Mesenteric fat pad (tissue), 1 donor: Measurements from ENCODE around the gene MFGE8. TPM values are rescaled to one million over a fixed set of nuclear protein-coding genes. Genes with fewer than 3 reads are reported as not detected.
"Not testable (repeated sequence)": the region's sequence is repeated elsewhere in the genome, so short reads cannot be mapped to it uniquely, and the experiment has no call there.

Experiments
- DNase-seq: peaks from one replicate; pipeline ENCODE4 v3.0.0-alpha.2; 2020; ENCODE audit warnings: low spot score
- long read RNA-seq: library from polyadenylated mRNA; unstranded; transcript quantifications from one replicate; pipeline ENCODE4 v2.0.0, GENCODE V29; 2020
- total RNA-seq: library from RNA; stranded (reverse); fragmentation: NEBNext Ultra II Directional; extraction: Animal tissue kit (Norgen Biotek cat#: 25700); gene quantifications from one replicate; pipeline ENCODE4 v1.2.1, GENCODE V29; 2021
- donor health status: DM: yes; HTN: yes; CAD: no.

Gene MFGE8
- 466 TPM for total RNA-seq
- long read RNA-seq, transcript MFGE8-202 (7 exons, 1,752 nt), result minor isoform, 5 of 93 reads
- long read RNA-seq, transcript MFGE8-201 (8 exons, 1,937 nt), result major isoform, 47 of 93 reads
- long read RNA-seq, partial matches to known transcripts, result 21 of 93 reads
- long read RNA-seq, other reads (novel, unspliced or antisense), result 14 of 93 reads

- DNase-seq, result no peak
Observed at GRCh38 chr15:88913017-88913849, at the start of gene MFGE8. Gene MFGE8 (minus strand): TSS chr15:88913379. CDS start chr15:88913319, 60 bp downstream.

GRCh38 chr15:88959445-88959844, 46.3 kb upstream of the MFGE8 start:
- DNase-seq, result no peak

GRCh38 chr15:88956906-88957305, 43.7 kb upstream of the MFGE8 start:
- DNase-seq, result no peak

GRCh38 chr15:88956263-88956662, 43.1 kb upstream of the MFGE8 start:
- DNase-seq, result no peak

- DNase-seq, result no peak
Observed at GRCh38 chr15:88954431-88955277, 41.5 kb upstream of the MFGE8 start.

GRCh38 chr15:88950600-88951160, 37.5 kb upstream of the MFGE8 start:
- DNase-seq, result no peak

- DNase-seq, result no peak
Observed at GRCh38 chr15:88949734-88950400, 36.7 kb upstream of the MFGE8 start.

- no peak for DNase-seq
Observed at GRCh38 chr15:88940110-88940675, 27.0 kb upstream of the MFGE8 start.

GRCh38 chr15:88939486-88939806, 26.3 kb upstream of the MFGE8 start:
- no peak for DNase-seq

- no peak for DNase-seq
Observed at GRCh38 chr15:88938802-88939485, 25.8 kb upstream of the MFGE8 start.

GRCh38 chr15:88934449-88934848, 21.3 kb upstream of the MFGE8 start:
- not testable (repeated sequence) for DNase-seq

GRCh38 chr15:88932875-88933330, 19.7 kb upstream of the MFGE8 start:
- DNase-seq, result no peak

- no peak for DNase-seq
Observed at GRCh38 chr15:88932271-88932874, 19.2 kb upstream of the MFGE8 start.

- no peak for DNase-seq
Observed at GRCh38 chr15:88930579-88930978, 17.4 kb upstream of the MFGE8 start.

- not testable (repeated sequence) for DNase-seq
Observed at GRCh38 chr15:88929358-88930098, 16.3 kb upstream of the MFGE8 start.

GRCh38 chr15:88928192-88928591, 15.0 kb upstream of the MFGE8 start:
- DNase-seq, result not testable (repeated sequence)

GRCh38 chr15:88925648-88926047, 12.5 kb upstream of the MFGE8 start:
- not testable (repeated sequence) for DNase-seq

- DNase-seq, result not testable (repeated sequence)
Observed at GRCh38 chr15:88920892-88921435, 7.8 kb upstream of the MFGE8 start.
